Measurements from ENCODE around the gene CNBD2. TPM values are rescaled to one million over a fixed set of nuclear protein-coding genes. Genes with fewer than 3 reads are reported as not detected.

The CNBD2 gene
- total RNA-seq, 4 donors from 2014 or later = 4.8 to 6.2 TPM; not detected in 2

GRCh38 chr20:36060676-36061075, 92.3 kb downstream of the CNBD2 start:
- Histone ChIP-seq H3K9me3 (no peaks in the 10 kb centered on the region), H3K4me1 (no peaks in the 10 kb centered on the region), H3K27ac (no peak overlapping the region), H3K27me3 (no peaks in the 10 kb centered on the region), H3K36me3 (no peaks in the 10 kb centered on the region), H3K4me3 (no peak overlapping the region)
- no peak for TF ChIP-seq POLR2A (IDR thresholded peaks at IDR 0.05)
- TF ChIP-seq, protein P1, sequence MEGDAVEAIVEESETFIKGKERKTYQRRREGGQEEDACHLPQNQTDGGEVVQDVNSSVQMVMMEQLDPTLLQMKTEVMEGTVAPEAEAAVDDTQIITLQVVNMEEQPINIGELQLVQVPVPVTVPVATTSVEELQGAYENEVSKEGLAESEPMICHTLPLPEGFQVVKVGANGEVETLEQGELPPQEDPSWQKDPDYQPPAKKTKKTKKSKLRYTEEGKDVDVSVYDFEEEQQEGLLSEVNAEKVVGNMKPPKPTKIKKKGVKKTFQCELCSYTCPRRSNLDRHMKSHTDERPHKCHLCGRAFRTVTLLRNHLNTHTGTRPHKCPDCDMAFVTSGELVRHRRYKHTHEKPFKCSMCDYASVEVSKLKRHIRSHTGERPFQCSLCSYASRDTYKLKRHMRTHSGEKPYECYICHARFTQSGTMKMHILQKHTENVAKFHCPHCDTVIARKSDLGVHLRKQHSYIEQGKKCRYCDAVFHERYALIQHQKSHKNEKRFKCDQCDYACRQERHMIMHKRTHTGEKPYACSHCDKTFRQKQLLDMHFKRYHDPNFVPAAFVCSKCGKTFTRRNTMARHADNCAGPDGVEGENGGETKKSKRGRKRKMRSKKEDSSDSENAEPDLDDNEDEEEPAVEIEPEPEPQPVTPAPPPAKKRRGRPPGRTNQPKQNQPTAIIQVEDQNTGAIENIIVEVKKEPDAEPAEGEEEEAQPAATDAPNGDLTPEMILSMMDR (IDR thresholded peaks at IDR 0.05) = no peak
- no peak for DNase-seq
- intact Hi-C loops (cut with DNase I; ENCODE audit: low total_unique reads) = no loop called here

DNA sequence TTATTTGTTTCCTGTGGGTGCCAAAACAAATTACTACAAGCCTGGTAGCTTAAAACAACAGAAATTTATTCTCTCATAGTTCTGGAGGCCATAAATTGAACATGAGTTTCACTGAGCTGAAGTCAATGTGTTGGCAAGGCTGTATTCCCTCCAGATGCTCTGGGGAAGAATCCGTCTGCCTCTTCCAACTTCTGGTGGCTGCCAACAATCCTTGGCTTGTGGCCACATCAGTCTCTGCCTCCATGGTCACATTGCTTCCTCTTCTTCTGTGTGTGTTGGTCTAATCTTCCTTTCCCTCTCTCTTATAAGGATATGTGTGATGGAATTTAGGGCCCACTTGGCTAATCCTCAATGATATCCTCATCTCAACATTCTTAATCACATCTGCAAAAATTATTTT, 93.4 kb downstream of the CNBD2 start:
- H3K4me1 ChIP-seq = no peaks in the 10 kb centered on the region
- intact Hi-C loops (cut with DNase I; ENCODE audit: low total_unique reads) = no loop called here
- peak in 1 of 2 donors; percentile 56 for DNase-seq
- no peaks in the 10 kb centered on the region for H3K27me3 ChIP-seq
- H3K9me3 ChIP-seq = no peaks in the 10 kb centered on the region
- no peak overlapping the region for H3K27ac ChIP-seq
- no peak overlapping the region for H3K4me3 ChIP-seq
- TF ChIP-seq, protein P1 (IDR thresholded peaks at IDR 0.05) = no peak
- no peak for TF ChIP-seq POLR2A (IDR thresholded peaks at IDR 0.05)
- no peaks in the 10 kb centered on the region for H3K36me3 ChIP-seq

DNA sequence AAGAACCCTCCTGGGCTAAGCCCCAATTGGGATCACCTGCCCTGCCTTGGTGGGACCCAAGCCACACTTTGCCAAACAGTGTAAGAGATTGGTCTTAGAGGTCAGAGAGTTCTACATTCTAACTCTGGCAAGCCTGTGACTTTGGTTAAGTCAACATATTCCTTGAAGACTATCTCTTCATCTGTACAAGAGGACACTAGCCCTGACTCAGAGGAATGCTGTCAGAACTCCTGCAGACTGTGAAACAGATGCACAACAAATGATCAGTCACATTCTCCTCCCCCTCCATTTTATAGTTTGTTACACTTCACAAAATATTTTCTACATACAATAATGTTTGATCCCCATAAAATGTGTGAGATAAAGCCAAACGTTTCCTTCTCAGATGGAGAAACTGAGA, 94.4 kb downstream of the CNBD2 start:
- H3K36me3 ChIP-seq = no peaks in the 10 kb centered on the region
- no peak for DNase-seq
- H3K9me3 ChIP-seq = no peaks in the 10 kb centered on the region
- no peaks in the 10 kb centered on the region for H3K27me3 ChIP-seq
- intact Hi-C loops (cut with DNase I; ENCODE audit: low total_unique reads) = no loop called here
- no peak for TF ChIP-seq POLR2A (IDR thresholded peaks at IDR 0.05)
- TF ChIP-seq, protein P1 (IDR thresholded peaks at IDR 0.05) = no peak
- no peak overlapping the region for H3K4me3 ChIP-seq
- no peak overlapping the region for H3K27ac ChIP-seq
- no peaks in the 10 kb centered on the region for H3K4me1 ChIP-seq

DNA sequence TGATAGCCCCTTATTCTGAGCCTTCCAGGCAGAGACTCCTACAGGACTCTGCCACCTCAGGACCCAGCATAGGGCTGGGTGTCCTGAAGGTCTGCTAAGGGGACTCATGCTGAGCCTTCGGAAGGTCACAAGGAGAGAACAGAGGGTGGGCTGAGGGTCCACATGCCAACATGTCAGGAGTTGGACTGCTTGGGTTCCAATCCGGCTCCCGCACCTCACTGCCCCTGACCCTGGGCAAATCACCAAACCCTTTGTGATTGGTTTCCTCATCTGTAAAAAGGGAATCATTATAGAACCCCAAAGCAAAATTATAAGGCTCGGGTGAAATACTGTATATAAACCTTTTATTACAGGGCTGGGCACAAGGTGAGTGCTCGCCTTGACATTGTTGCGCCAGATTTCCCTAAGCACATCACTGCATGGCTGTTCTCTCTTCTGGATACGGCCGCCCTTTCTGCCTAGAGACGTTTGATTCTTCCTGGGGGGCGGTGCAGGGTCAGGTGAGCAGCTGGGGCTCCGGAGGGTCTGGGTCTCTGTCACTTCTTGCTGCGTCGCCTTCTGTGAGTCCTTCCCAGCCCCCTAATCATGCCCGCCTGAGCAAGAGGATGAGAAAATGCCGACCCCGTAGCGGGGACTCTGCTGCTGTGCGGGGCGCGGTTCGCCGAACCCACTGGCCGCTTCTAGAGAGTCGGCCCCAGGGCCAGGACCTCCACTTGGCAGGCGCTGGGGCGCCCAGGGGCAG, 95.7 kb downstream of the CNBD2 start:
- Histone ChIP-seq H3K36me3 (no peaks in the 10 kb centered on the region), H3K9me3 (no peaks in the 10 kb centered on the region), H3K4me1 (no peaks in the 10 kb centered on the region), H3K27ac (peak overlapping the region; percentile 56 to 71), H3K4me3 (peak overlapping the region; percentile 49 to 58), H3K27me3 (no peaks in the 10 kb centered on the region)
- DNase-seq = no peak
- TF ChIP-seq, protein P1 (IDR thresholded peaks at IDR 0.05) = no peak
- no peak for TF ChIP-seq POLR2A (IDR thresholded peaks at IDR 0.05)
- intact Hi-C loops (cut with DNase I; ENCODE audit: low total_unique reads) = no loop called here

GRCh38 chr20:36064658-36065426, 96.5 kb downstream of the CNBD2 start:
- DNase-seq = peak; percentile 94 to 98
- Histone ChIP-seq H3K36me3 (no peaks in the 10 kb centered on the region), H3K27me3 (no peaks in the 10 kb centered on the region), H3K4me3 (peak overlapping the region; percentile 49 to 58), H3K27ac (peak overlapping the region; percentile 67 to 71), H3K4me1 (no peaks in the 10 kb centered on the region), H3K9me3 (no peaks in the 10 kb centered on the region)
- TF ChIP-seq, protein P1 (IDR thresholded peaks at IDR 0.05) = peak in 1 of 4 experiments; percentile 4
- peak; percentile 70 for TF ChIP-seq POLR2A (IDR thresholded peaks at IDR 0.05)
- intact Hi-C loops (cut with DNase I; ENCODE audit: low total_unique reads) = no loop called here
